Measurements from ENCODE around the gene SH3RF1.
"Not testable (repeated sequence)": the region's sequence is repeated elsewhere in the genome, so short reads cannot be mapped to it uniquely, and the experiment has no call there.

Gene SH3RF1

DNA sequence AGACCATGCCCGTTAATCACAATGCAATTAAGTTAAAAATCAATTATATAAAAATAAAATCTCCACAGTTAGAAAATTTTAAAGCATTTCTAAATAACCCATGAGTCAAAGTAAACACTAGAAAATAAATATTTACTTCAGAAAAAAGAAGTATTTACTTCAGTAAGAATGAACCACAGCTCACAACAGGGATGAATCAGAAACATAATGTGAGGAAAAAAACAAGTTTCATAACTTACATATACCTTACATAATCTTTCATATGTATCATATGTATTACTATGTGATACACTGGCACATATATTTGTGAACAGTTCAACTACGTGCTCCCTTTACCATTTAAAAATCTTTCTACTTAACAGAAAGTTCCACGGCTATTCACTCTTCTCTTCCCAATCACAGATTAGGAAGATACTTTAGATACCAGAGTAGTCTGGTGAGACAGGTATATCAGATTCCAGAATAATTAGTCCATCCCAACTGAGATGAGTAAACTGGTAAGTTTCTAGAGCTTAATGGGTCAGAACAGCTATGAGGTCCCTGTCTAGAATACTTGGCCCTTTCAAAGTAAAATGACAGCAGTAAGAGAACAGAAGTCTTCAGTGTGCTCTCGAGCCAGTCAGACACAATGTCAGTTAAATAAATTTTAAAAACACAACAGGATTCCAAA lies 70.3 kb downstream of the SH3RF1 start:
- DNase-seq (ENCODE audit: low read depth) = no peak

GRCh38 chr4:169199184-169199583 lies 71.6 kb downstream of the SH3RF1 start:
- no peak for DNase-seq (ENCODE audit: low read depth)

DNA sequence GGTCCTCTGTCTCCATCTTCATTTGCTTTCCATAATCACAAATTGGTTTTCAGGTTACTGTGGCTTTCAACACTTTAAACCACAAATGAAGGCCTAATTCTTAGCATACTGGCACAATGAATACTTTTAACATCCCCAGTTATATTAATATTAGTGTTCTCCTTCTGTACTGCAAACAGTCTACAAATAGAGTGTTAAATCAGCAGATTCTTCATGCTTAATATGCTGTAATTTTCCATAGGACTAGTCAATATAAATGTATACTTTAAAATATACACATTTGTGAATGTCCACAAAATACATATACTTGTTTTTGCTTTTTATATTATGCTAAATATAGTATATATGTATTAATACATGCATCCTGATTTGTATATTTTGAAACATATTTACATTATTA lies 72.6 kb downstream of the SH3RF1 start:
- DNase-seq (ENCODE audit: low read depth) = no peak

GRCh38 chr4:169197206-169197605 lies 73.5 kb downstream of the SH3RF1 start:
- DNase-seq (ENCODE audit: low read depth) = not testable (repeated sequence)

DNA sequence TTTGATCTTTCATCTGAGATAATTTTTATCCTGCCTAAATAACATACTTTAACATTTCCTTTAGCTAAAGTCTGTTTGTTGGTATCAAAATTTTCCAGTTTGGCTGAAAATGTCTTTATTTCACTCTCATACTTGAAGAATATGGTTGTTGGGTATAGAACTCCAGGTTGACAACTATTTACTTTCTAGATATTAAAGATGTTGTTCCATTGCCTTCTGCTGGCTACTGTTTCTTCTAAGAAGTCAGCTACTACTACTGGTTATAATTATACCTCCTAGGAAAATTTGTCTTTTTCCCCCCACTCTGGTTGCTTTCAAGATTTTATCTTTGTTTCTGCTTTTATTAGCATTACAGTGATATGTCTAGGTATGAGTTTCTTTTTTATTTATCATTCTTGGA lies 75.7 kb downstream of the SH3RF1 start:
- DNase-seq (ENCODE audit: low read depth) = no peak

GRCh38 chr4:169189968-169190367 lies 80.8 kb downstream of the SH3RF1 start:
- DNase-seq (ENCODE audit: low read depth) = not testable (repeated sequence)

GRCh38 chr4:169189372-169189771 lies 81.4 kb downstream of the SH3RF1 start:
- DNase-seq (ENCODE audit: low read depth) = no peak

GRCh38 chr4:169188204-169188603 lies 82.6 kb downstream of the SH3RF1 start:
- no peak for DNase-seq (ENCODE audit: low read depth)

DNA sequence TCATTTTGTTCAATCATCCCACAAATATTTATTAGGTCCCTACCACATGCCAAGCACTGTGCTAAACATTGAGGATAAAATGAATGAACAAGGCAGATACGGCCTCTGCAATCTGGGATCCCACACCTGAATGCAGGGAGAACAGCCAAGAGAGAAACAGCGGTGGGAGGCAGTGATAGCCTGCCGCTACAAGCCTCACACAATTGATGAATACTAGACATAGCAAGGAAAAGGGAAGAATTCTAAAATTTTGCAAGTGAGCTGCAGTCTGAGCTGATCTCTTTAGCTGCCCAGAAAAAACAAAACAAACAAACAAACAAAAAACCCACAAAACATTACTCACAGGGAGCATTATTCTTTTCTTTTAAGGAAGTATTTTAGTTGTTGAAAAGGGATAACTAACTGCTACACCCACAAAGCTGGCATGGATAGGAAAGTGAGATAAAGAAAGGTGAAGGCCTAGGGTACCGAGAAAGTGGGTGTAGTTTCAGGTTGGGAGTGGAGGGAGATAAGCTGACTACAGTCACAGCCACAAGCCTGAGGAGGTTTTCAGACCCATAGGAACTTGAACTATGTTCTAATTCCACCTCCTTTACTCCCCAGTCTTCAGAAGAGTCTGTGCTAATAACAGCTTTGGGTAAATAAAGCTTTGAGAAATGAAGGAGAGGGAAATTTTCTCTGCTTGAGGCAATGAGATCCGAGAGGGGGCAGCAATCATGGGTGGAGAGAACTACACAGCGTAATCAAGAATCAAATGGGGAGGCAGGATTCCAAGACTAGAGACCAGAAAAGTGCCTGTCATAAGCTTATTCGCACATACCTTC lies 85.4 kb downstream of the SH3RF1 start:
- DNase-seq (ENCODE audit: low read depth) = no peak

- no peak for DNase-seq (ENCODE audit: low read depth)
Measured at GRCh38 chr4:169184686-169185085, 86.1 kb downstream of the SH3RF1 start.

GRCh38 chr4:169184236-169184635 lies 86.5 kb downstream of the SH3RF1 start:
- DNase-seq (ENCODE audit: low read depth) = no peak

GRCh38 chr4:169183581-169183980 lies 87.2 kb downstream of the SH3RF1 start:
- DNase-seq (ENCODE audit: low read depth) = no peak

DNA sequence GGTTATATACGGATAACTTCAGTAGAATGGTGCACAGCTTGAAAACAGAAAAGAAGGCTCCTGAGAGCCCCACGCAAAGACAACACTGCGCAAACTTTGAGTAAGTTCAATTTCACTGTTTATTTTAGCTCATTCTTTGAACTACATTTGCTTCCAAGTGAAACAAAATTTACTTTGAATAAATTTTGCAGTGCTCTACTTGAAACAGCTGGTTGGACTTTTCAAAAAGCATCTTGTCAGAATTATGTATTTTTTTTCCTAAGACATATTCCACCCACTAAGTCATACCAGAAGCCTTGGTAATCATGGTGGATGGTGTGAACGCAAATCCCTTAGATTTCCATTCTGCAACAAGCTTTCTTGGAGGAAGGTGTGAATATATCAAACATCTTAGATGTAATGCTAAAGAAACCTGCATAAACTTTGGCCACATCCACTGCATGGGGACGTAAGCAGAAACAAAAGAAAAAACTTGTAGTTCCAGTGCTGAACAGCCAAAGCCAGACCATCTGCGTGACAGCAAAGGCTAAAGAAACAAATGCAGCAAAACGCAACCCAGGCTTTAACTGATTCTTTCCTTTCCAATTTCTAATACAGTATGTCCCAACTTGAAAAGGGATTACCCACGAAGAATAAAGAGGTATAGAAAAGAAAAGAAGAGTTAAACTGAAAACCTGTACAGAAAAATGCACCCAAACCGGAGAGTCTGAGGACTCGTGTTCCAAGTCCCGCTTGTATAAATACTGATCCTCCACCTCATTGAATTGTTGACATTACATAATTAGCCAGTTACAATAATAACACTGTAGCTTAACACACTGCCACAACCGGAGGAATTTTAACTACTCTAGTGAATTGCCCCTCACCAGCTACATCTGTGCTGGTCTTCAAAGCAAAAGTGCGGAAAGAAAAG lies 90.9 kb downstream of the SH3RF1 start:
- no peak for DNase-seq (ENCODE audit: low read depth)

DNA sequence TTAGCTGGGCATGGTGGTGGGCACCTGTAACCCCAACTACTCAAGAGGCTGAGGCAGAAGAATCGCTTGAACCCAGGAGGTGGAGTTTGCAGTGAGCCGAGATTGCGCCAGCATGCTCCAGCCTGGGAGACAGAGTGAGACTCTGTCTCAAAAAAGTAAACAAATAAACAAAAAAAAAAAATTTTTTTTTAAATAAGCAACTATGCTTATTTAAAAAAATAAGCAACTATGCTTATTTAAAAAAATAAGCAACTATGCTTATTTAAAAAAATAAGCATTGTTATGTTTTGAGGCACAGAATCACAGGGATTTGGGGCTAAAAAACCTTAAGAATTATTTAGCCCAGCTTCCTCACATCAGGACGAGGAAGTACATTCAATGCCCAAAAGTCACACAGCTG lies 92.7 kb downstream of the SH3RF1 start:
- DNase-seq (ENCODE audit: low read depth) = not testable (repeated sequence)

DNA sequence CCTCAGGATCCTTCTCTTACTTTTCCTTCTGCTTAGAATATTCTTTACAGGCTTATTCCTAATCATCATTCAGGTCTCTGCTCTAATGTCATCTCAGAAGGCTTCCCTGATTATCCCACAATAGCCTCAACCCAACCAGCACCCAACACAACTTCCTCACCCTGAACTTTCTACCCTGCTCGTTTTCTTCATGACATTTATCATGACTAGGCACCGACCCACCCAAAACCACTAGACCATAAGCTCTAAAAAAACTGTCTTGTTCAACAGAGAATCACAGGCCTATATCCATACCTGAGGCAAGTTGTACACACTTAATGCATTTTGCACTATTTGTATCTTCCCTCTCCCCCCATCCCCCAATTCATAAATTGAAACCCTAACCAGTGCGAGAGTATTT lies 95.3 kb downstream of the SH3RF1 start:
- no peak for DNase-seq (ENCODE audit: low read depth)

DNA sequence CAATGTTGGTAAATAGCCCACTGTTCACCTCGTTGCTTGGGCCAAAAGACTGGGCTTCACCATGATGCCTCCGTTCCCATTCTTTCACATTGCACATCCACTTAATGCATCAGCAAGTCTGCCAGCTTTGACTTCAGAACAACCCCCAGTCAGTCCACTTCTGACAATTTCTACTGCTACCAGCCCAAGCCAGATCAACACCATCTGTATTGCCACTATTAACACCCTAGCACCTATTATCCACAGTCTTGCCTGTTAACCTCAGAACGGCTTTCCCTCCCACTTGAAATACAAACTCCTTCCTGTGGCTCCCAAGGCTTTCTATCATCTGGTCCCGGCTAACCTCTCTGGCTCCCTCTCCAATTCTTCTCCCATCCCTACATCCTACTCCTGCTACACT lies 95.7 kb downstream of the SH3RF1 start:
- no peak for DNase-seq (ENCODE audit: low read depth)

DNA sequence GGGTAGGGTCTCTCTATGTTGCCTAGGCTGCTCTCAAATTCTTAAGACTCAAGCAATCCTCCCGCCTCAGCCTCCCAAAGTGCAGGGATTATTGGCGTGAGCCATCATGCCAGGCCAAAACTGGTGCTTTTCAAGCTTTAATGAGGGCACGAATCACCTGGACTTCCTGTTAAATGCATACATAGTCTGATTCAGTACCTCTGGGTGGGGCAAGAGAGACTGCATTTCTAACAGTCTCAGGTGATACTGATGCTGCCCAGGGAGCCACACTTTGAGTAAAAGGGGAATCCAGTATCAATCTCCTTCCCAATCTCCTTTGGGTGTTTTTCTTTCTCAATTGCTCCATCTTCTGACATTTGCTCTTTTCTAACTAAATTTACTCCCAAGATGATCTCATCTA lies 96.5 kb downstream of the SH3RF1 start:
- no peak for DNase-seq (ENCODE audit: low read depth)

GRCh38 chr4:169167957-169168858 lies 102.5 kb downstream of the SH3RF1 start:
- DNase-seq (ENCODE audit: low read depth) = no peak

DNA sequence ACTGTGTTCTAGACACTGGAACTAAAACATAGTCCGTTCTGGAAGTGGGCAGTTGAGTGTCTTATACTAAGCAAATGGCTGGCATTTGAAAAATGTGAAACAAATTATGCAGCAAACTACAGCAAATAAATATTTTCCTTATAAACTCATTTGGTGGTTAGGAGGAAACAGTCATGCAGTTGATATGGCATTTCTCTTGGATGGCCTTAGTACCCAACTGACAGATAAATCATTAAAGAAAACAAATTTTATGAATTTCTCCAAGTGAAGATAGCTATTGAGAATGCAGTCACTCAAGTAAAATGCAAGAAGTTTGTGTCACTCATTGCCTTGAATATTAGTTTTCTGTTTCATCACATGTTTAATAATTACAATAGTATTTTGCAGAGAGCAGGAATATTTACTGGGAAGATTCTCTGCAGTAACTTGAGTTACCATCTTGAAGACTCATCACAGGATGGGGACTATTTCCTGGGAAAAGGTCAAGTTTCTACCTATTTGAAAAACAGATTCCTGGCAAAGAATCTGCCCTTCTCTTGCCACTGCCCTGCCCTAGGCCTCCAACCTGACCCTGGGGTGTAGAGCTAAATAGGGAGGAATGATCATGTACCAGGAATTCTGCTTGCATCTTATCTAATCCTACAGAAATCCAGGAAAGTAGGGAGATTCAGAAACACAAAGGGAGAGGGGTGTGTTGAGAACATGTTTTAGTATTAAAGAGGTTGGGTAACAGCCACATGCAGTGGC lies 105.9 kb downstream of the SH3RF1 start:
- no peak for DNase-seq (ENCODE audit: low read depth)

- DNase-seq (ENCODE audit: low read depth) = no peak
Measured at GRCh38 chr4:169163947-169164668, 106.6 kb downstream of the SH3RF1 start.
